HG03060 (cell line): ENCODE results near the gene TMEM238L.

Experiments used
- ATAC-seq: cut with Tn5 transposase; IDR thresholded peaks from one replicate; pipeline ENCODE4 v1.9.1; 2021; ENCODE audit warnings: low read depth, moderate number of reproducible peaks; ENCODE audit not compliant: unreplicated experiment

TMEM238L gene

GRCh38 chr17:10806545-10807262 is 2.8 kb upstream of the TMEM238L start:
- no peak for ATAC-seq

- ATAC-seq: no peak
Observed at GRCh38 chr17:10805911-10806310, 2.0 kb upstream of the TMEM238L start.

- ATAC-seq: no peak
Observed at GRCh38 chr17:10804546-10804945, 647 bp upstream of the TMEM238L start.

- no peak for ATAC-seq
Observed at GRCh38 chr17:10803350-10803749, 549 bp downstream of the TMEM238L start.

- no peak for ATAC-seq
Observed at GRCh38 chr17:10802496-10803284, 1.2 kb downstream of the TMEM238L start.

- ATAC-seq: no peak
Observed at GRCh38 chr17:10799407-10799806, 4.5 kb downstream of the TMEM238L start.

GRCh38 chr17:10798910-10799309 is 5.0 kb downstream of the TMEM238L start:
- no peak for ATAC-seq

- no peak for ATAC-seq
Observed at GRCh38 chr17:10798332-10798749, 5.6 kb downstream of the TMEM238L start.

- ATAC-seq: no peak
Observed at GRCh38 chr17:10797476-10798328, 6.2 kb downstream of the TMEM238L start.

- ATAC-seq: no peak
Observed at GRCh38 chr17:10793816-10794215, 10.1 kb downstream of the TMEM238L start.

- ATAC-seq: no peak
Observed at GRCh38 chr17:10793256-10793655, 10.6 kb downstream of the TMEM238L start.

GRCh38 chr17:10792151-10792550 is 11.7 kb downstream of the TMEM238L start:
- ATAC-seq: no peak

GRCh38 chr17:10790491-10791401 is 13.2 kb downstream of the TMEM238L start:
- ATAC-seq: no peak

GRCh38 chr17:10789694-10790271 is 14.1 kb downstream of the TMEM238L start:
- ATAC-seq: no peak

GRCh38 chr17:10787306-10788045 is 16.4 kb downstream of the TMEM238L start:
- no peak for ATAC-seq

GRCh38 chr17:10785295-10785694 is 18.6 kb downstream of the TMEM238L start:
- ATAC-seq: no peak

GRCh38 chr17:10779609-10780008 is 24.3 kb downstream of the TMEM238L start:
- ATAC-seq: no peak

GRCh38 chr17:10777890-10778289 is 26.0 kb downstream of the TMEM238L start:
- no peak for ATAC-seq
